Lower lobe of right lung (tissue), 2 donors: ENCODE measurements around the gene ENTHD1. TPM values are rescaled to one million over a fixed set of nuclear protein-coding genes. Genes with fewer than 3 reads are reported as not detected.

Source experiments
- ATAC-seq, 2 donors: fragments of 200-7000 bp; cut with Tn5 transposase; one replicate each; pipeline ENCODE4 v1.9.1; 2020 to 2022; ENCODE audit warnings: mild to moderate bottlenecking in 2 of 2, moderate library complexity in 2 of 2
- DNase-seq: peaks from one replicate; pipeline ENCODE4 v3.0.0-alpha.2; 2020
- H3K27ac ChIP-seq: fragments of 200-600 bp; one replicate; pipeline ENCODE4 v1.8.0; 2022
- H3K27me3 ChIP-seq: fragments of 200-600 bp; one replicate; pipeline ENCODE4 v1.8.0; 2022; ENCODE audit warnings: low read depth
- H3K36me3 ChIP-seq: fragments of 200-600 bp; one replicate; pipeline ENCODE4 v1.8.0; 2022; ENCODE audit warnings: mild to moderate bottlenecking
- H3K4me1 ChIP-seq: fragments of 200-600 bp; one replicate; pipeline ENCODE4 v1.8.0; 2022
- H3K4me3 ChIP-seq: fragments of 200-600 bp; one replicate; pipeline ENCODE4 v1.8.0; 2022; ENCODE audit warnings: mild to moderate bottlenecking
- H3K9me3 ChIP-seq: fragments of 200-600 bp; one replicate; pipeline ENCODE4 v1.8.0; 2022
- CTCF ChIP-seq: fragments of 200-600 bp; IDR thresholded peaks from one replicate; pipeline ENCODE4 v1.8.0; 2022; ENCODE audit warnings: antibody characterized with exemption, mild to moderate bottlenecking
- intact Hi-C: fragments of 100-400 bp; cut with DNase I; formaldehyde crosslinking; loops from one replicate; pipeline ENCODE4 v1.11.0; 2022
- total RNA-seq: library from RNA; stranded (reverse); fragmentation: NEBNext Ultra II Directional; extraction: Animal tissue kit (Norgen Biotek cat#: 25700); gene quantifications from one replicate; pipeline ENCODE4 v1.2.1, GENCODE V29; 2021
- donor health status: DM: no; HTN: yes; CAD: no; lungs with severe emphysema.

ENTHD1 gene
- total RNA-seq, 1 donor from 2014 or later, result not detected

- peaks cover 51% of the 10 kb centered on the region for H3K27me3 ChIP-seq
- peaks cover 11% of the 10 kb centered on the region for H3K4me1 ChIP-seq
- DNase-seq (no peak), ATAC-seq (no peak)
- intact Hi-C loops, result no loop called here
- H3K4me3 ChIP-seq, result no peak overlapping the region
- no peak for TF ChIP-seq CTCF
- H3K36me3 ChIP-seq, result no peaks in the 10 kb centered on the region
- H3K9me3 ChIP-seq, result no peaks in the 10 kb centered on the region
- H3K27ac ChIP-seq, result no peak overlapping the region
These were observed 30.7 kb upstream of the ENTHD1 start for GRCh38 chr22:39924286-39924685.

- no peak for ATAC-seq
- H3K4me3 ChIP-seq, result no peak overlapping the region
- H3K27ac ChIP-seq, result no peak overlapping the region
- no peak for TF ChIP-seq CTCF
- intact Hi-C loops, result no loop called here
- peaks cover 51% of the 10 kb centered on the region for H3K27me3 ChIP-seq
- no peaks in the 10 kb centered on the region for H3K9me3 ChIP-seq
- H3K4me1 ChIP-seq, result peaks cover 9% of the 10 kb centered on the region
- no peaks in the 10 kb centered on the region for H3K36me3 ChIP-seq
- DNase-seq, result no peak
These were observed 30.1 kb upstream of the ENTHD1 start for GRCh38 chr22:39923696-39924095.

DNA sequence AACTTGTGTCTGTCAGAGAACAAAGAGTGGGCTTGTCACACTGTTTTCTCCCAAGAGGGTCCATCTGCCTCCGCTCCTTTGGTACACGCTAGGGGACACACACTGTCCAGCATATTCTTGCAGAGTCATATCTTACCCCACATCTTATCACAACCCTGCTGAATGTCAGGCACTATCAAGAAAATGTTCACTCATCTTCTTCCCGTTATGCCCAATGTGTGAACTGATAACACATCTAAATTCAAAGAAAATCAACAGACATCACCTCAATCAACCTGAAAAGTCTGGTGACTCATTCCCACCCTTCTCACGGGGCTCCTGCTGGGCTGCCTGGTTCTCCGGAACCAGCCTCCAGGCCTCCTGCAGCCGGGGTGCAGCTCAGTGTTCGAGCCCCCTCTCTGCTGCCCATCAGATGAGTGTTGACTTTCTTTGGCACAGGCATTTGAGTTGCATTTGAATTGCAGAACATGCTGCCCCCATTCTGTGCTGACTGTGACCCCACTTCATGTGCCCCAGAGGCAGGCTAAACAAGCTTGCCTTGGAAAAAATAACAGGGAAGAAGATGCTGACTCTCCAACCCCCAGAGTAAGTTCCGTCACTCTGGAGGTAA, 26.7 kb upstream of the ENTHD1 start:
- DNase-seq (no peak), ATAC-seq (no peak)
- no peak overlapping the region for H3K27ac ChIP-seq
- H3K36me3 ChIP-seq, result no peaks in the 10 kb centered on the region
- intact Hi-C loops, result no loop called here
- no peaks in the 10 kb centered on the region for H3K9me3 ChIP-seq
- peaks cover 40% of the 10 kb centered on the region for H3K27me3 ChIP-seq
- H3K4me1 ChIP-seq, result peaks cover 23% of the 10 kb centered on the region
- no peak overlapping the region for H3K4me3 ChIP-seq
- no peak for TF ChIP-seq CTCF

GRCh38 chr22:39917776-39918495, 24.4 kb upstream of the ENTHD1 start:
- no peak for DNase-seq
- Histone ChIP-seq H3K9me3 (no peaks in the 10 kb centered on the region), H3K4me3 (no peak overlapping the region), H3K4me1 (peaks cover 23% of the 10 kb centered on the region), H3K36me3 (no peaks in the 10 kb centered on the region), H3K27me3 (peaks cover 49% of the 10 kb centered on the region), H3K27ac (no peak overlapping the region)
- intact Hi-C loops, result no loop called here
- no peak for TF ChIP-seq CTCF
- ATAC-seq, result no peak

DNA sequence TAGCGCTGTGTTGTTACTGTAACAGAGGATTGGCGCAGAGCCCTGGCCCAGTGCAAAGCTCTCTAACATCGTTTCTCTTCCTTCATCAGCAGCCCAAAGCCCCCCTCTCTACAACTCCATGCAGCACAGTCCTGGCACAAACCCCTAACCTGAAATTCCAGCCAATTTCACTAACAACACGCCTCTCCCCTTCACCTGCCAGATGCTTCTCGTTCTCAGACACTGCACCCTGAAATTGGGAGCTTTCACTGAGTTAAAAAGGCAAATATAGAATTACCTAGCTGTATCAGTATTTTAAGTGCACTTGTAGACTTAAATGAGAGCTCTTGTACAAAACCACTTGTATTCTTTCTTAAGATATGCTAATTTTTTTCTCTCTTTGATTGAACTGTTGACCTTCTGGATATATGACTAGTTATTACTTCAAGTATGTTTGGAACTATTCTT, 23.7 kb upstream of the ENTHD1 start:
- Histone ChIP-seq H3K4me3 (no peak overlapping the region), H3K9me3 (no peaks in the 10 kb centered on the region), H3K4me1 (peaks cover 23% of the 10 kb centered on the region), H3K36me3 (no peaks in the 10 kb centered on the region), H3K27me3 (peaks cover 53% of the 10 kb centered on the region), H3K27ac (no peak overlapping the region)
- intact Hi-C loops, result no loop called here
- ATAC-seq (peak; percentile 77 to 83), DNase-seq (no peak)
- TF ChIP-seq CTCF, result no peak
